GM19099 (cell line): Measurements from ENCODE around the gene PNKD.

Source experiments
- POLR2A ChIP-seq: IDR thresholded peaks from 3 replicates; pipeline ENCODE4 v1.6.1; 2011; ENCODE audit warnings: low read depth; ENCODE audit not compliant: insufficient read length; ENCODE audit errors: extremely low read depth

The PNKD gene

DNA sequence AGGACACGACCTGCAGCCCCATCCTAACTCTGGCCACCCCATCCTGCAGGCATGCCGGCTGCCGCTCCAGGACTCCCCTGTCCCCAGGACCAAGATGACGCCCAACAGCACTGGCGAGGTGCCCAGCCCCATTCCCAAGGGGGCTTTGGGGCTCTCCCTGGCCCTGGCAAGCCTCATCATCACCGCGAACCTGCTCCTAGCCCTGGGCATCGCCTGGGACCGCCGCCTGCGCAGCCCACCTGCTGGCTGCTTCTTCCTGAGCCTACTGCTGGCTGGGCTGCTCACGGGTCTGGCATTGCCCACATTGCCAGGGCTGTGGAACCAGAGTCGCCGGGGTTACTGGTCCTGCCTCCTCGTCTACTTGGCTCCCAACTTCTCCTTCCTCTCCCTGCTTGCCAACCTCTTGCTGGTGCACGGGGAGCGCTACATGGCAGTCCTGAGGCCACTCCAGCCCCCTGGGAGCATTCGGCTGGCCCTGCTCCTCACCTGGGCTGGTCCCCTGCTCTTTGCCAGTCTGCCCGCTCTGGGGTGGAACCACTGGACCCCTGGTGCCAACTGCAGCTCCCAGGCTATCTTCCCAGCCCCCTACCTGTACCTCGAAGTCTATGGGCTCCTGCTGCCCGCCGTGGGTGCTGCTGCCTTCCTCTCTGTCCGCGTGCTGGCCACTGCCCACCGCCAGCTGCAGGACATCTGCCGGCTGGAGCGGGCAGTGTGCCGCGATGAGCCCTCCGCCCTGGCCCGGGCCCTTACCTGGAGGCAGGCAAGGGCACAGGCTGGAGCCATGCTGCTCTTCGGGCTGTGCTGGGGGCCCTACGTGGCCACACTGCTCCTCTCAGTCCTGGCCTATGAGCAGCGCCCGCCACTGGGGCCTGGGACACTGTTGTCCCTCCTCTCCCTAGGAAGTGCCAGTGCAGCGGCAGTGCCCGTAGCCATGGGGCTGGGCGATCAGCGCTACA lies 7.4 kb upstream of the PNKD start:
- no peak for TF ChIP-seq POLR2A

- no peak for TF ChIP-seq POLR2A
These were observed 6.3 kb upstream of the PNKD start for GRCh38 chr2:218263817-218264641.

DNA sequence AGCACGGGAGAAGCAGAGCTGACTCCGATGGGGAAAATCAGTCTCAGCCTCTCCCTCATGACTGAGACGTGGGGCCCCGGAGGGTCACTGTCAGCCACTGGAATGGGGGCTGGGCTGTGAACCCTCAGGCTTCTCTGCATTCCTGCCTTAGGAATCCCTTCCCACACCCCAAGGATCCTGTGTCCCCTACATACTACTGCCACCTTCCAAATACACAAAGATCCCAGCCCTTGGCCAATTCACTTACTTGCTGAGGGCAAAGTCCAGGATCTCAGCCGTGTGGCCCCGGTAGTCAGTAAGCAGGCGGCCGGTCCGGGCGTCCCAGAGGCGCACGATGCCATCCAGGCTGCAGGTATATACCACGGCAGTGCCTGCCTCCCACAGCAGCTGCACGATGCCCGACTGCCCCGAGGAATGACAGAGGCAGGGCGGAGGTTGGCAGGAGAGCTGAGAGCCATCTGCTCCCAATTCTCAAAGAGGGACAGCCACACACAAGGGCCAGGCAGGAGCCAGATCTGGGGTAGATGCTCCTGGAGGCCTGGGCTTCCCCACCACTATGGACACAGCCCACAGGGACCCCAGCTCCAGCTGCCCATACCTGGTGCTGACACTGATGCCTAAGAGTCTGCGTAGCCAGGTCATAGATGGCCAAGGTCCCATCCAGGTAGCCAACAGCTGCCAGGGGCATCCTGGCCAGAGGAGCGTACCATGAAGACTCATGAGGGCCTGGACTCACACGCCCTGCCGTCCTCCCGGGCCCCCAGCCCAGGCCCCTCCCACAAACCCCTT lies 5.4 kb upstream of the PNKD start:
- TF ChIP-seq POLR2A, result no peak

GRCh38 chr2:218265626-218266025 lies 4.7 kb upstream of the PNKD start:
- TF ChIP-seq POLR2A, result no peak

DNA sequence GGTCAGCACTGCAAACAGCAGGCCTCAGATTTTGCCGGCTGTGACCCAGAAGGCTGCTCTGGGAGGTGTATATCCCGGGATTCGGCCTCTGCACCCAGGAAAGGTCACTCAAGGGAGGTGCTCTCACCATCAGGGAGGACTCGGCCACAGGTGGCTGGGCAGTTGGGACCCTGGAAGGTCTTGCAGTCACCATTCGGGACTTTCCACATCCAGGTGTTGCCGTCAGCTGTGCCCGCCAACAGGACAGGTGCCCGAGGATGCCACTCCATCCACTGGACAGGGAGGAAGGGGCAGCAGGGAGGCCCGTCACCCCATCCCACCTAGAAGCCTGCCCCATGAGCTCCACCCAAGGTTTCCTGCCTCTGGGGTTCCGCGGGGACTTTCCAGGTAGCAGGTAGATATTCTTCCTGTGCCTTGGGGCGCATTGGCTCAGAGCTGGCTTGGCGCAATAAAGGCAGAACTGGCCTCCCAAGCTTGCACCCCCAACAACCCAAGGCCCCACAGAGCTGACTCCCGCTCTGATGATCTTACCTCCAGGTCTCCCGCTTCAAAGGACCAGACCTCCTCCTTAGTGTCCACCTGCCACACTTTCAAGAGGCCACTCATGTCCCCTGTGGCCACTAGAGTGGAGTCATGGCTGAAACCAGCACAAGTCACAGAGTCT lies 3.9 kb upstream of the PNKD start:
- TF ChIP-seq POLR2A, result no peak

DNA sequence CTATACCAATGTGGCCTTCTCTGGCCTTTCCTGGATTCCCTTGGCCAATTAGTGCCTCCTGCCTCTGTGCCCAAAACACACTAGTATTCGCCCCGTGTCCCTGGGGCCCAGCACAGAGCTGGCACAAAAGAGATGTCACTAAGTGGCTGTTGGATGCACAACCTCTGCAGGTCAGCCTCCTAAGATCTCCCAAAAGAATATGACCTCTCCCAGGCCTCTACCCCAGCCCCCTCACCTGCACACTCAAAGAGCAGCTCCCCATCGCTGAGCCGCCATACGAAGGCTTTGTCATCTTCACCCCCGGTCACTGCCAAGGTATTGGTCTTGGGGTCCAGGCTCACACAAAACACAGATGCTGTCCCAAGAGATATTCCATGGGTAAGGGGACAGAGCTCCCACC lies 3.1 kb upstream of the PNKD start:
- TF ChIP-seq POLR2A, result no peak

DNA sequence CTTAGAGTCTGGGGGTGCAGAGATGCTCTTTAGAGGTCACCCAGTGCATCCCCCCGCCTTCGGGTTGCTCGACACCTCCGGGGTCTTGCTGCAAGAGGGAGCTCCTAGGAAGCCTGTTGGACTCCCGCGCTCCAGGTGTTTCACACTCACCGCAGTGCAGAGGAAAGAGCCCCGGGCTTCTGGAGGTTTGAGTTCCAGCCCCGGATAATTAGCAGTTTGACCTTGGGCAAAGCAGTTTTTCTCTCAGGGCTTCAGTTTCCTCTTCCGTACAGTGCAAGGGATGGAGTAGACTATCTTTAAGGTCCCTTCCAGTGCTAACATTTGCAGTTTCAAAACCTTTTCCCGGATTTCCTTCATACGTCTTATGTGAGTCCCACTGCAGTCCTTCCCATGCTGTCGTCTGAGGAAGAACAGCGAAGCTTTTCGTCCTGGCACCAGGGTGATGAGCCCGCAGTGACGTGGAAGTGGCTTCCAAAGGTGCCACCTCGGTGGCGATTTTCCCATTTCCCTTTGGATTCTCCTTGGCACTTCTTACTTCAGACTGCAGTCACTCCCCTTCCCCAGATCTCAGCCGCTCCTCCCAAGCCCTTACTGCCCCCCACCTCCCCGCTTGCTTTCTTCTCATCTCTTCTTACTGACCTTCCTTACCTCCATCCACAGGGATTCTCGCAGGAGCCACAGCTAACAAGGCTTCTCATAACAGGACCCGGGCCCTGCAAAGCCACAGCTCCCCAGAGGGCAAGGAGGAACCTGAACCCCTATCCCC lies 585 bp downstream of the PNKD start:
- no peak for TF ChIP-seq POLR2A

DNA sequence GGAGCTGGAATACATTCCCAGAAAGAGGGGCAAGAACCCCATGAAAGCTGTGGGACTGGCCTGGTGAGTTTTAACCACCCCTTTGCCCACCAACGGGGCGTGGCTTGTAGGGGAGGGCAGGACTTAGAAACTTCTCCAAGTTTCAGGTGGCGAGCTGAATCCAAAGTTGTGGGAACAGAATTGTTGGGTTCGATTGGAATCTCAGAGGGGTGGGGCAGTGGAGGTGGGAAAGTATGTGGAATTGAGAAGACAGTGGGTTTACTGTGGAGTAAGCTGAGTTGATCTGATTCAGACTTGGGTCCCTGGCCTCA lies 1.1 kb downstream of the PNKD start:
- TF ChIP-seq POLR2A, result no peak

- no peak for TF ChIP-seq POLR2A
These were observed 1.7 kb downstream of the PNKD start for GRCh38 chr2:218271865-218272530.

DNA sequence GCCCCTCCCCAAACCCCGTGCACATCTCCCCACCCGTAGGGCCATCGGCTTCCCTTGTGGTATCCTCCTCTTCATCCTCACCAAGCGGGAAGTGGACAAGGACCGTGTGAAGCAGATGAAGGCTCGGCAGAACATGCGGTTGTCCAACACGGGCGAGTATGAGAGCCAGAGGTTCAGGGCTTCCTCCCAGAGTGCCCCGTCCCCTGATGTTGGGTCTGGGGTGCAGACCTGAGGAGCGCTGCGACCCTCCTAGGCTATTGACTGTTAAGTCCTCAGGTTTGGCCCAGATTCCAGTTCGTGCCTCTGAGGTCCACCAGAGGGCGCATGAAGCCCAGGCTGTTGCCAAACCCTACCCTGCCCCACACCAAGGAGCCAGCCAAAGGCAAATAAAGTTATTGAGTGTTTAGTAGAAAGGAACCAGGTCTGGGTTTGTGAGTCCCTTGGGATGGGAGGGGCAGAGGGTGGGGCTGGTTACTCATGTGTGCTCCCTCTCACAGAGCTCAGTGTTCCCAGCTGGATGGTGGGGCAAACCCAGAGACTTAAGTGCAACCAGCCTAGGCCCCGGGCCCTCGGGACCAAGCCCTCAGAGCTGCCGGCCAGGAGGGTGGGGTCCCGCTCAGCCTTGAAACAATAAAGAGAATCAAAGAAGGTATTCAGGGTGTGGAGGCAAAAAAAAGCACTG lies 2.4 kb downstream of the PNKD start:
- TF ChIP-seq POLR2A, result no peak

DNA sequence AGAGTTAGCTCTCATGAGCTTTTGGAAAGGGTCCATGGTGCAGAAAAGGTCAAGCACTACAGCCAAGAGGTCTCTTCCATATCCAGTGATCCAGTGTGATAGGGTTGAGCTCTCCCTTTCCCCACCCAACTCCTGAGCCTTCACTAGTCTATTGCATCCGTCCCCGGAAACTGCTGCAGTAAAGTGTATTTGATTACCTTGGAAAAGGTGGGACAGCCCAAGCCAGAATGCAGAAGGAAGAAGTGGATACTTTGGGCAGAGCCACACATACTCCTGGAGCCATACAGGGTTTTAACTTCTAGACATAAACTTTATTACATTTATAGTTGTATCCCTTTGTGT lies 3.6 kb downstream of the PNKD start:
- no peak for TF ChIP-seq POLR2A

GRCh38 chr2:218274586-218274985 lies 4.3 kb downstream of the PNKD start:
- TF ChIP-seq POLR2A, result no peak
